ENCODE data around the gene EPHA8. TPM values are rescaled to one million over a fixed set of nuclear protein-coding genes. Genes with fewer than 3 reads are reported as not detected.
A peak's percentile ranks its signal among the peaks of the same experiment; 100 is the strongest.

EPHA8 gene
- total RNA-seq, 1 experiment from 2014 or later, result 3.8 TPM

GRCh38 chr1:22557341-22557950 lies 5.8 kb upstream of the EPHA8 start (continued):
- no peak for TF ChIP-seq SMAD3 (CRISPR knock-in tag; IDR thresholded peaks at IDR 0.05; ENCODE audit: borderline replicate concordance)

DNA sequence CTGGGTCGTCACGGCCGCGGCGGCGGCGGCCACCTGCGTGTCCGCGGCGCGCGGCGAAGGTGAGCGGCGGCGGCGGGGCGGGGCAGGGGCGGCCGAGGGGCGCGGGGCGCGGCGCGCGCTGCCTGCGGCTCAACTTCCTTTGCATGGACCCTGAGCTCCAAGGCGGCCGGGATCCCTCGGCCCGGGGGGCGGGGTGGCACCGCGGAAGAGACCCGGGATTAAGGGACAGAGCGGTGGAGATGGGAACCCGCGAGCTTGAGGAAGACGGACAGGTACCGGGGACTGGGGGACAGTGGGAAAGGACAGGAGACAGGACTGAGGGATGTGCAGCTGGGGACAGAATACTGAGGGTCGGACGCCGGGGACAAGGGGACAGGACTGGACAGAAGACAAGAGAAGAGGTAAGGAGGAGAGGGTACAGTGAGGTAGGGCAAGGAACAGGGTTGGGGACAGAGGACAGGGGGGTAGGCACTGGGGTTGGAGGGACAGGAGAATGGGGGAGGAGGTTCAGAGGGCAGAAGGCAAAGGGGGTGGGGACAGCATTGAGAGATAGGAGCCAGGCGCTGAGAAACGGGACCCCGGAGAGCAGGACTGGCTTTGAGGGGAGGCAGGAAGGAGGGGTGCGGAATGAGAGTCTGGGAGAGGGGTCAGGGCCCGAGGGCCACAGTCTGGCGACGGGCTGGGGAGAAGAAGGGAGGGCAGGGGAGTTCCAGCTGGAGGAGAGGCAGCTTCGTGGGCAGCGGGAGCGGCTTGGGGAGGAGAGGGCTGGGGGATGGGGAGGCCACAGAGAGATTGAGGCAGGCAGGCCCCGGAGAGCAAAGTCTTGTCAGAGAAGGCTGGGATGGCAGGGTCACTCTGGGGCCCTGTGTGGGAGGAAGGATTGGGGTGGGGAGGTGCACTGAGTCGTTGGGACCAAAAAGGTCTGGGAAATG lies 648 bp downstream of the EPHA8 start:
- Mint-ChIP-seq H3K9me3 (no peaks in the 10 kb centered on the region), H3K36me3 (no peaks in the 10 kb centered on the region), H3K27me3 (ENCODE audit: low read depth) (peaks cover 43% of the 10 kb centered on the region), H3K4me3 (peak overlapping the region; percentile 77), H3K27ac (no peak overlapping the region), H3K4me1 (peaks cover 14% of the 10 kb centered on the region)
- CTCF ChIA-PET, result interaction anchor here (0.8 to 1.3 kb wide), 2 partner anchors 12 to 36 kb away, joined by 3 read pairs; no protein-coding TSS in a partner anchor
- peak; percentile 11 for ATAC-seq
- TF ChIP-seq NR3C1 (CRISPR knock-in tag; conservative IDR thresholded peaks at IDR 0.05; ENCODE audit: low read depth) (no peak), ZNF219 (CRISPR knock-in tag; IDR thresholded peaks at IDR 0.05; ENCODE audit: borderline replicate concordance) (no peak), ZNF425 (CRISPR knock-in tag; conservative IDR thresholded peaks at IDR 0.05) (no peak), CBFB (CRISPR knock-in tag; IDR thresholded peaks at IDR 0.05; ENCODE audit: low read depth) (no peak), ZNF121 (CRISPR knock-in tag; IDR thresholded peaks at IDR 0.05) (no peak), ZNF512 (CRISPR knock-in tag; IDR thresholded peaks at IDR 0.05; ENCODE audit: borderline replicate concordance) (no peak), SMAD4 (CRISPR knock-in tag; IDR thresholded peaks at IDR 0.05) (no peak), E2F1 (CRISPR knock-in tag; IDR thresholded peaks at IDR 0.05) (no peak), STAT6 (CRISPR knock-in tag; conservative IDR thresholded peaks at IDR 0.05; ENCODE audit: low read depth) (no peak), ZNF263 (CRISPR knock-in tag; IDR thresholded peaks at IDR 0.05; ENCODE audit: low read depth) (no peak), HMGA2 (CRISPR knock-in tag; IDR thresholded peaks at IDR 0.05) (no peak), NR1H2 (CRISPR knock-in tag; IDR thresholded peaks at IDR 0.05) (no peak), ZNF671 (CRISPR knock-in tag; IDR thresholded peaks at IDR 0.05) (no peak), KAT7 (CRISPR knock-in tag; IDR thresholded peaks at IDR 0.05; ENCODE audit: borderline replicate concordance) (no peak), MXD4 (CRISPR knock-in tag; IDR thresholded peaks at IDR 0.05; ENCODE audit: borderline replicate concordance) (no peak), CREM (CRISPR knock-in tag; IDR thresholded peaks at IDR 0.05) (no peak)
- TF ChIP-seq, protein P1, sequence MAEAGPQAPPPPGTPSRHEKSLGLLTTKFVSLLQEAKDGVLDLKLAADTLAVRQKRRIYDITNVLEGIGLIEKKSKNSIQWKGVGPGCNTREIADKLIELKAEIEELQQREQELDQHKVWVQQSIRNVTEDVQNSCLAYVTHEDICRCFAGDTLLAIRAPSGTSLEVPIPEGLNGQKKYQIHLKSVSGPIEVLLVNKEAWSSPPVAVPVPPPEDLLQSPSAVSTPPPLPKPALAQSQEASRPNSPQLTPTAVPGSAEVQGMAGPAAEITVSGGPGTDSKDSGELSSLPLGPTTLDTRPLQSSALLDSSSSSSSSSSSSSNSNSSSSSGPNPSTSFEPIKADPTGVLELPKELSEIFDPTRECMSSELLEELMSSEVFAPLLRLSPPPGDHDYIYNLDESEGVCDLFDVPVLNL (CRISPR knock-in tag; IDR thresholded peaks at IDR 0.05; ENCODE audit: borderline replicate concordance, low read depth), result no peak
- TF ChIP-seq, protein P2, sequence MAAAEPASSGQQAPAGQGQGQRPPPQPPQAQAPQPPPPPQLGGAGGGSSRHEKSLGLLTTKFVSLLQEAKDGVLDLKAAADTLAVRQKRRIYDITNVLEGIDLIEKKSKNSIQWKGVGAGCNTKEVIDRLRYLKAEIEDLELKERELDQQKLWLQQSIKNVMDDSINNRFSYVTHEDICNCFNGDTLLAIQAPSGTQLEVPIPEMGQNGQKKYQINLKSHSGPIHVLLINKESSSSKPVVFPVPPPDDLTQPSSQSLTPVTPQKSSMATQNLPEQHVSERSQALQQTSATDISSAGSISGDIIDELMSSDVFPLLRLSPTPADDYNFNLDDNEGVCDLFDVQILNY (CRISPR knock-in tag; IDR thresholded peaks at IDR 0.05), result no peak
- TF ChIP-seq, protein P3, sequence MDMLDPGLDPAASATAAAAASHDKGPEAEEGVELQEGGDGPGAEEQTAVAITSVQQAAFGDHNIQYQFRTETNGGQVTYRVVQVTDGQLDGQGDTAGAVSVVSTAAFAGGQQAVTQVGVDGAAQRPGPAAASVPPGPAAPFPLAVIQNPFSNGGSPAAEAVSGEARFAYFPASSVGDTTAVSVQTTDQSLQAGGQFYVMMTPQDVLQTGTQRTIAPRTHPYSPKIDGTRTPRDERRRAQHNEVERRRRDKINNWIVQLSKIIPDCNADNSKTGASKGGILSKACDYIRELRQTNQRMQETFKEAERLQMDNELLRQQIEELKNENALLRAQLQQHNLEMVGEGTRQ (CRISPR knock-in tag; IDR thresholded peaks at IDR 0.05), result no peak
- POLR2A ChIA-PET, result interaction anchor here (1.2 to 1.3 kb wide), 2 partner anchors 19 to 58 kb away, joined by 3 read pairs; no protein-coding TSS in a partner anchor
- peak; percentile 25 for DNase-seq (ENCODE audit: low spot score)
